Kidney epithelial cell (primary cell): ENCODE data around the gene GPR142. TPM values are rescaled to one million over a fixed set of nuclear protein-coding genes. Genes with fewer than 3 reads are reported as not detected.

Experiments used
- DNase-seq: peaks from one replicate; pipeline ENCODE4 v3.0.0-alpha.2; 2010; ENCODE audit warnings: low read depth
- H3K27me3 ChIP-seq: 2 replicates; pipeline ENCODE4 v1.6.0; 2011; ENCODE audit warnings: low read length; ENCODE audit not compliant: control insufficient read depth, insufficient read depth
- H3K36me3 ChIP-seq: 2 replicates; pipeline ENCODE4 v1.5.1; 2011; ENCODE audit warnings: low read length; ENCODE audit not compliant: control insufficient read depth, insufficient read depth
- H3K4me3 ChIP-seq: 2 replicates; pipeline ENCODE4 v1.5.1; 2011; ENCODE audit warnings: low read depth, mild to moderate bottlenecking, control low read depth, low read length
- CTCF ChIP-seq: IDR thresholded peaks from 2 replicates; pipeline ENCODE4 v1.5.1; 2011; ENCODE audit warnings: mild to moderate bottlenecking, moderate library complexity, low read length, control low read depth, inconsistent platforms; ENCODE audit not compliant: insufficient read depth, poor library complexity, severe bottlenecking
- total RNA-seq: library from RNA; depleted of rRNA; stranded (reverse); fragments of >200 nt; gene quantifications from 2 replicates; pipeline ENCODE4 v1.2.3, GENCODE V29; 2015

Gene GPR142
- total RNA-seq, 1 donor from 2014 or later = not detected

GRCh38 chr17:74372426-74372825 is 5.1 kb downstream of the GPR142 start:
- no peaks in the 10 kb centered on the region for H3K36me3 ChIP-seq
- TF ChIP-seq CTCF = no peak
- peaks cover 16% of the 10 kb centered on the region for H3K27me3 ChIP-seq
- DNase-seq = no peak
- H3K4me3 ChIP-seq = no peak overlapping the region

GRCh38 chr17:74373838-74374606 is 6.7 kb downstream of the GPR142 start:
- Histone ChIP-seq H3K27me3 (peaks cover 11% of the 10 kb centered on the region), H3K4me3 (no peak overlapping the region), H3K36me3 (no peaks in the 10 kb centered on the region)
- DNase-seq = no peak
- no peak for TF ChIP-seq CTCF

- Histone ChIP-seq H3K27me3 (peaks cover 7% of the 10 kb centered on the region), H3K36me3 (no peaks in the 10 kb centered on the region), H3K4me3 (no peak overlapping the region)
- TF ChIP-seq CTCF = no peak
- no peak for DNase-seq
Measured at GRCh38 chr17:74374858-74375257, 7.6 kb downstream of the GPR142 start.

- Histone ChIP-seq H3K4me3 (no peak overlapping the region), H3K27me3 (peaks cover 4% of the 10 kb centered on the region), H3K36me3 (no peaks in the 10 kb centered on the region)
- TF ChIP-seq CTCF = peak; percentile 93
- DNase-seq = no peak
Measured at GRCh38 chr17:74379495-74380085, 12.3 kb downstream of the GPR142 start.

GRCh38 chr17:74380086-74380958 is 13.0 kb downstream of the GPR142 start:
- peaks cover 4% of the 10 kb centered on the region for H3K27me3 ChIP-seq
- no peak for DNase-seq
- TF ChIP-seq CTCF = peak; percentile 31
- no peaks in the 10 kb centered on the region for H3K36me3 ChIP-seq
- no peak overlapping the region for H3K4me3 ChIP-seq
